A673 (cell line): ENCODE measurements around the gene NECTIN1.

Source experiments
- CTCF ChIP-seq: fragments of 300-800, 200-600 bp; sonication (generic); conservative IDR thresholded peaks from 2 replicates; pipeline ENCODE4 v1.5.1; 2017; ENCODE audit warnings: low read depth, mild to moderate bottlenecking, antibody characterized with exemption, low read length, moderate library complexity, mixed read lengths
- EZH2 ChIP-seq: fragments of 200-600 bp; sonication (generic); IDR thresholded peaks from 2 replicates; pipeline ENCODE4 v1.6.1; 2017; ENCODE audit warnings: borderline replicate concordance, low read depth, mild to moderate bottlenecking, mixed read lengths, antibody characterized with exemption, low read length; ENCODE audit not compliant: poor library complexity, severe bottlenecking

GRCh38 chr11:119638851-119639250, 90.1 kb downstream of the NECTIN1 start:
- TF ChIP-seq CTCF (no peak), EZH2 (no peak)
